Large intestine (tissue), 3 donors: ENCODE data around the gene COL18A1. TPM values are rescaled to one million over a fixed set of nuclear protein-coding genes. Genes with fewer than 3 reads are reported as not detected.

Experiments
- DNase-seq, 2 donors: peaks; one replicate each; pipeline versions ENCODE4 v3.0.0 to v3.0.0-alpha.2; 2013
- H3K27ac ChIP-seq: one replicate; pipeline ENCODE4 v1.5.1; 2013; ENCODE audit warnings: low read length
- H3K27me3 ChIP-seq: 2 replicates; pipeline ENCODE4 v1.6.1; 2013; ENCODE audit warnings: low read length; ENCODE audit not compliant: control insufficient read depth, insufficient read depth
- H3K36me3 ChIP-seq: 2 replicates; pipeline ENCODE4 v1.6.1; 2013; ENCODE audit warnings: low read length; ENCODE audit not compliant: control insufficient read depth, insufficient read depth
- H3K4me1 ChIP-seq: one replicate; pipeline ENCODE4 v1.6.1; 2013; ENCODE audit warnings: low read length; ENCODE audit not compliant: control insufficient read depth, insufficient read depth
- H3K4me3 ChIP-seq: one replicate; pipeline ENCODE4 v1.5.1; 2013; ENCODE audit warnings: low read length
- H3K9me3 ChIP-seq: one replicate; pipeline ENCODE4 v1.6.1; 2013; ENCODE audit warnings: mild to moderate bottlenecking, low read depth, low read length, moderate library complexity; ENCODE audit not compliant: control insufficient read depth
- WGBS: methylation state at CpG from one replicate; pipeline ENCODE4 v1.1.5; 2013; ENCODE audit warnings: low lambda C conversion rate; ENCODE audit not compliant: insufficient coverage; 5-methylcytosine and 5-hydroxymethylcytosine counted together
- polyA plus RNA-seq: library from polyadenylated mRNA; unstranded; fragments of 120-200 nt; gene quantifications from one replicate; pipeline ENCODE4 v1.2.1, GENCODE V29; 2013

COL18A1 gene
- polyA plus RNA-seq, 1 donor: 44.4 TPM

GRCh38 chr21:45478816-45479669, 74.1 kb downstream of the COL18A1 start:
- WGBS: no CpG with 5 or more reads among the region's 31 CpGs
- Histone ChIP-seq H3K27ac (no peak overlapping the region), H3K36me3 (peaks cover 2% of the 10 kb centered on the region), H3K4me1 (peaks cover 3% of the 10 kb centered on the region), H3K4me3 (no peak overlapping the region), H3K9me3 (peaks cover 13% of the 10 kb centered on the region), H3K27me3 (no peaks in the 10 kb centered on the region)
- no peak for DNase-seq

GRCh38 chr21:45479691-45480675, 75.0 kb downstream of the COL18A1 start:
- Histone ChIP-seq H3K27ac (no peak overlapping the region), H3K4me1 (peaks cover 3% of the 10 kb centered on the region), H3K36me3 (peaks cover 2% of the 10 kb centered on the region), H3K9me3 (peaks cover 5% of the 10 kb centered on the region), H3K4me3 (no peak overlapping the region), H3K27me3 (no peaks in the 10 kb centered on the region)
- WGBS: no CpG with 5 or more reads among the region's 37 CpGs
- no peak for DNase-seq

GRCh38 chr21:45480701-45481500, 75.9 kb downstream of the COL18A1 start:
- Histone ChIP-seq H3K4me3 (no peak overlapping the region), H3K9me3 (no peaks in the 10 kb centered on the region), H3K36me3 (peaks cover 2% of the 10 kb centered on the region), H3K27me3 (no peaks in the 10 kb centered on the region), H3K4me1 (peaks cover 3% of the 10 kb centered on the region), H3K27ac (no peak overlapping the region)
- DNase-seq: no peak
- WGBS: 100% methylated on average over 1 of the region's 35 CpGs

- WGBS: no CpG with 5 or more reads among the region's 16 CpGs
- no peak overlapping the region for H3K27ac ChIP-seq
- no peaks in the 10 kb centered on the region for H3K27me3 ChIP-seq
- H3K36me3 ChIP-seq: peaks cover 2% of the 10 kb centered on the region
- no peaks in the 10 kb centered on the region for H3K9me3 ChIP-seq
- peaks cover 3% of the 10 kb centered on the region for H3K4me1 ChIP-seq
- no peak for DNase-seq
- no peak overlapping the region for H3K4me3 ChIP-seq
These were observed 76.6 kb downstream of the COL18A1 start for GRCh38 chr21:45481566-45481965.

- H3K9me3 ChIP-seq: no peaks in the 10 kb centered on the region
- no peak overlapping the region for H3K27ac ChIP-seq
- no CpG with 5 or more reads among the region's 33 CpGs for WGBS
- H3K36me3 ChIP-seq: peaks cover 2% of the 10 kb centered on the region
- no peak for DNase-seq
- H3K27me3 ChIP-seq: no peaks in the 10 kb centered on the region
- H3K4me3 ChIP-seq: no peak overlapping the region
- H3K4me1 ChIP-seq: peaks cover 3% of the 10 kb centered on the region
These were observed 77.3 kb downstream of the COL18A1 start for GRCh38 chr21:45481977-45482898.

- Histone ChIP-seq H3K4me1 (no peaks in the 10 kb centered on the region), H3K36me3 (peaks cover 2% of the 10 kb centered on the region), H3K27ac (no peak overlapping the region), H3K9me3 (no peaks in the 10 kb centered on the region), H3K27me3 (no peaks in the 10 kb centered on the region), H3K4me3 (no peak overlapping the region)
- WGBS: 80% methylated on average over 1 of the region's 40 CpGs
- no peak for DNase-seq
These were observed 78.2 kb downstream of the COL18A1 start for GRCh38 chr21:45482899-45483821.

- H3K36me3 ChIP-seq: peaks cover 2% of the 10 kb centered on the region
- no peak for DNase-seq
- H3K9me3 ChIP-seq: no peaks in the 10 kb centered on the region
- H3K27me3 ChIP-seq: no peaks in the 10 kb centered on the region
- H3K27ac ChIP-seq: no peak overlapping the region
- H3K4me3 ChIP-seq: no peak overlapping the region
- no peaks in the 10 kb centered on the region for H3K4me1 ChIP-seq
- WGBS: no CpG with 5 or more reads among the region's 6 CpGs
These were observed 79.4 kb downstream of the COL18A1 start for GRCh38 chr21:45484318-45484717.

- peaks cover 2% of the 10 kb centered on the region for H3K36me3 ChIP-seq
These were observed 80.9 kb downstream of the COL18A1 start for GRCh38 chr21:45485686-45486442.

More at GRCh38 chr21:45485686-45486442, 80.9 kb downstream of the COL18A1 start:
- H3K4me1 ChIP-seq: no peaks in the 10 kb centered on the region
- no CpG with 5 or more reads among the region's 25 CpGs for WGBS
- DNase-seq: no peak
- H3K4me3 ChIP-seq: no peak overlapping the region
- no peaks in the 10 kb centered on the region for H3K9me3 ChIP-seq
- no peak overlapping the region for H3K27ac ChIP-seq
- H3K27me3 ChIP-seq: no peaks in the 10 kb centered on the region
